Gastrocnemius medialis (tissue), 4 donors: ENCODE data around the gene CD82. TPM values are rescaled to one million over a fixed set of nuclear protein-coding genes. Genes with fewer than 3 reads are reported as not detected.

Source experiments
- ATAC-seq, 2 donors: fragments of 150-250 bp; one replicate each; pipeline ENCODE4 v1.9.1; 2016
- DNase-seq, 2 donors: peaks; one replicate each; pipeline ENCODE4 v3.0.0-alpha.2; 2019
- H3K27ac ChIP-seq, 4 donors: fragments of 200-600 bp; sonication (generic); 1 replicate in 1 of 4; 2 replicates in 3 of 4; pipeline ENCODE4 v1.5.1; 2016 to 2018; ENCODE audit warnings: mild to moderate bottlenecking in 2 of 4, moderate library complexity in 1 of 4
- H3K27me3 ChIP-seq, 3 donors: fragments of 200-600 bp; sonication (generic) in 2 of 3; 1 replicate in 1 of 3; 2 replicates in 2 of 3; pipeline versions ENCODE4 v1.5.1 to v1.6.0; 2016 to 2019; ENCODE audit warnings: mild to moderate bottlenecking in 1 of 3, moderate library complexity in 1 of 3
- H3K36me3 ChIP-seq, 2 donors: fragments of 200-600 bp; sonication (generic) in 1 of 2; one replicate each; pipeline ENCODE4 v1.5.1; 2017 to 2018
- H3K4me1 ChIP-seq, 2 donors: fragments of 200-600 bp; sonication (generic) in 1 of 2; one replicate each; pipeline ENCODE4 v1.5.1; 2016 to 2017; ENCODE audit warnings: mild to moderate bottlenecking in 2 of 2
- H3K4me3 ChIP-seq, 4 donors: fragments of 200-600 bp; sonication (generic) in 3 of 4; 1 replicate in 1 of 4; 2 replicates in 3 of 4; pipeline ENCODE4 v1.5.1; 2016 to 2019; ENCODE audit warnings: mild to moderate bottlenecking in 2 of 4
- H3K9me3 ChIP-seq, 3 donors: fragments of 200-600 bp; sonication (generic) in 2 of 3; 1 replicate in 1 of 3; 2 replicates in 2 of 3; pipeline ENCODE4 v1.5.1; 2016 to 2019
- POLR2A ChIP-seq, 2 donors: fragments of 450-650 bp; IDR thresholded peaks; one replicate each; pipeline ENCODE4 v1.6.1; 2017; ENCODE audit warnings: antibody characterized with exemption in 2 of 2, mild to moderate bottlenecking in 2 of 2, moderate library complexity in 2 of 2
- in situ Hi-C, 4 donors: fragments of 200-750 bp; cut with MboI; loops; one replicate each; pipeline versions ENCODE4 v1.15.0 to v1.8.0; 2017; ENCODE audit warnings: low sequenced_read_pairs in 4 of 4
- intact Hi-C: fragments of 100-400 bp; cut with DNase I; formaldehyde crosslinking; loops from one replicate; pipeline ENCODE4 v1.15.1; 2023; ENCODE audit warnings: low total_unique reads
- total RNA-seq, 4 donors: library from RNA; depleted of rRNA; stranded (reverse); fragments of >200 nt; gene quantifications; one replicate each; pipeline versions ENCODE4 v1.1.0 to v1.2.3, GENCODE V29; 2016
- TF ChIP-seq, protein P1 (sequence below), 5 experiments: fragments of 450-650 bp in 3 of 5; fragments of 200-600 bp in 2 of 5; sonication (generic) in 2 of 5; IDR thresholded peaks in 4 of 5; conservative IDR thresholded peaks in 1 of 5; 1 replicate in 4 of 5; 2 replicates in 1 of 5; pipeline ENCODE4 v1.5.1; 2016 to 2019; ENCODE audit warnings: antibody characterized with exemption in 5 of 5, mild to moderate bottlenecking in 3 of 5, moderate library complexity in 3 of 5

Gene CD82
- total RNA-seq, 4 donors from 2014 or later, result 4.5 to 17.5 (median 13.5) TPM

DNA sequence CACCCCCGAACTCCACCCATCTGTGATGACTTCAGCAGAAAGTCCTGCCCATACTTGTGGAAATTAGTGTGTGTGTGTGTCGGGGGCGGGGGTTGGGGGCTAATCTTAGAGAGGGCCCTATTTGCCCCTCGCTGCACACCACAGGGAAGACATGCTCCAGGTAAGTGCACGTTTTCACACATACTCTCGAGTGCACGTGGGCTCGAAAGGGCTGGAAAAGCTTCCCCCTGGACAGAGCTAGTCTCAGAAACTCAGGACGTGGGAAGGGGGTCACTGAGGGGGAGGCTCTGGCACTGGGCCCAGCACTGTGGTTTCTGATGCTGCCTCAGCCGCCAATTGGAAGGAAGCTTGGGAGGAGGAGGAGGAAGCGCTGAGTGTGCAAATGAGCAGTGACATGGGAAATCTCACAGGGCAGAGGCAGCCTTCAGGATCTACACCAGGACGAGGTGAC, 40.7 kb upstream of the CD82 start:
- no peak overlapping the region for H3K27ac ChIP-seq
- in situ Hi-C loops, result no loop called here
- TF ChIP-seq, protein P1, sequence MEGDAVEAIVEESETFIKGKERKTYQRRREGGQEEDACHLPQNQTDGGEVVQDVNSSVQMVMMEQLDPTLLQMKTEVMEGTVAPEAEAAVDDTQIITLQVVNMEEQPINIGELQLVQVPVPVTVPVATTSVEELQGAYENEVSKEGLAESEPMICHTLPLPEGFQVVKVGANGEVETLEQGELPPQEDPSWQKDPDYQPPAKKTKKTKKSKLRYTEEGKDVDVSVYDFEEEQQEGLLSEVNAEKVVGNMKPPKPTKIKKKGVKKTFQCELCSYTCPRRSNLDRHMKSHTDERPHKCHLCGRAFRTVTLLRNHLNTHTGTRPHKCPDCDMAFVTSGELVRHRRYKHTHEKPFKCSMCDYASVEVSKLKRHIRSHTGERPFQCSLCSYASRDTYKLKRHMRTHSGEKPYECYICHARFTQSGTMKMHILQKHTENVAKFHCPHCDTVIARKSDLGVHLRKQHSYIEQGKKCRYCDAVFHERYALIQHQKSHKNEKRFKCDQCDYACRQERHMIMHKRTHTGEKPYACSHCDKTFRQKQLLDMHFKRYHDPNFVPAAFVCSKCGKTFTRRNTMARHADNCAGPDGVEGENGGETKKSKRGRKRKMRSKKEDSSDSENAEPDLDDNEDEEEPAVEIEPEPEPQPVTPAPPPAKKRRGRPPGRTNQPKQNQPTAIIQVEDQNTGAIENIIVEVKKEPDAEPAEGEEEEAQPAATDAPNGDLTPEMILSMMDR (IDR thresholded peaks at IDR 0.05 in 4 of 5, conservative IDR thresholded peaks at IDR 0.05 in 1 of 5), result no peak
- TF ChIP-seq POLR2A (IDR thresholded peaks at IDR 0.05), result no peak
- no peaks in the 10 kb centered on the region for H3K27me3 ChIP-seq
- no peaks in the 10 kb centered on the region for H3K9me3 ChIP-seq
- DNase-seq (no peak), ATAC-seq (no peak)
- H3K4me3 ChIP-seq, result no peak overlapping the region
- intact Hi-C loops, result no loop called here
- H3K4me1 ChIP-seq, result no peaks in the 10 kb centered on the region
- no peaks in the 10 kb centered on the region for H3K36me3 ChIP-seq

DNA sequence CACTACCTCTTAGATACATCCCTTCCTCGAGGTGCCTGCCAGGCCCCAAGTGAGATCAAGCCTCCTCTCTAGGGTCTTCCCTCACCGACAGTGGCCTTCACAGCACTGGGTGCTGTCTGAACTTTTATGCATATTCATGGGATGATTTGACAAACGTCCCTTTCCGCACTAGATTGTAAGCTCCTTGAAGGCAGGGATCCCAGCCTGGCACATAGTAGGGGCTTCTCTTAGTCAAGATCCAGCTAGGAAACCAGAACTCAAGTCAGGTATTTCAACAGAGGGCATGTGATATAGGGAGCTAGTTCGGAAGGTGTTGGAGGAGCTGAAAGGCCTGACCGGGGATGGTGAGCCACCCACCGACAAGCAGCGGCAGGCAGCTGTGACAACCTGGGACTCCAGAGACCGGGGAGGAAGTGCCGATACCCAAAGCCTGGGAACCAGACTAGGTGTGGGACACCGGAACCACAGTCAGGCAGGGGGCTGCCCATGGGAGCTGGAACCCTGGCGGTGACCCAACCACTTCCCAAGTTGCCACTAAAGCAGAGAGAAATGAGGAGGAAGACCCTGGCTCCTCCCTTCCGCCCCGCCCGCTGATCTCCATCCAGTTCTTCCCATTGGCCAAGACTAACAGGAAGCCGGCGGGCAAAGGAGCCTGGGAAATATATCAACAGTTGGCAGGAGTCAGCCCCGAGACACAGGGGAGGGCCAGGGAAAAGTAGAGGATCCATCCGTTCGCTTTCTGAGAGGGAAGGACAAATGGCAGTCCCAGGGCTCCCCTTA, 39.8 kb upstream of the CD82 start:
- in situ Hi-C loops, result no loop called here
- Histone ChIP-seq H3K4me3 (no peak overlapping the region), H3K27ac (no peak overlapping the region), H3K36me3 (no peaks in the 10 kb centered on the region), H3K4me1 (no peaks in the 10 kb centered on the region), H3K27me3 (no peaks in the 10 kb centered on the region), H3K9me3 (no peaks in the 10 kb centered on the region)
- TF ChIP-seq POLR2A (IDR thresholded peaks at IDR 0.05), result no peak
- TF ChIP-seq, protein P1 (IDR thresholded peaks at IDR 0.05 in 4 of 5, conservative IDR thresholded peaks at IDR 0.05 in 1 of 5), result no peak
- DNase-seq (no peak), ATAC-seq (no peak)
- intact Hi-C loops, result no loop called here

DNA sequence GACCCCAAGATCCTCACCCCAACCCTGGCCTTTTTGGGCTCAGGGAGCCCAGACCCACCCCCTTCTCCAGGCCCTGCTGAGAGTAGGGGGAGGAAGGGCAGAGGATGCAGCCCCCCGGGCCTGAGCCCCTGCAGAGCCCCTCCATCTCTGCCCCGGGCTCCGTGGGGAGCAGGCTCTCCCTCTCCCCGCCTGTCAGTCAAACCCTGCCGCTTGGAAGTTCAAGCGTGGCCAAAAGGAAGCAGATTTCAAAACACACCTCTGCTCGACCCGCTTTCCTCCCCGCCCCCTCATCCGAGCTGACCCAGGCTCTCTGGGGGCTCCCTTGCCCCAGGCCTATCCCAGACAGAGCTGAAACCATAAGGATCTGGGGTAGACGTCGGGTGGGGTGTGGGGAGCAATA, 39.0 kb upstream of the CD82 start:
- intact Hi-C loops, result no loop called here

DNA sequence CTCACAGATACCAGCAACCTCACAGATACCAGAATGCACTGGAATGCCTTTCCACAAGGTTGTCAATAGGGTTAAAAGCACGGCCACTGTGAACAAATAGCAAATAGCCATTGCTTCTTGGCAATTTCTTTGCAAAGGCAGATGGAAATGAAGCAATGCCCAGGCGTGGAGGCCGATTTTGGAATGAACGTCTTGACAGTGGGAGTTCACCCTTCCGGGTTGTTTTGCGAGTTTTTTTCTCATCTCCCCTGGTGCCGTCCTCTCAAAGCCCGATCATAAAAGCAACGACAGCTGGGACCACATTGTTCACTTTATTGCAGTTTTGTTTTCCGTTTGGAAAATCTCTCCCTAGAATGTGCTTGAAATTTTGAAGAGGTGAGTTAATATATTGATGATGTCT, 38.0 kb upstream of the CD82 start:
- H3K9me3 ChIP-seq, result no peaks in the 10 kb centered on the region
- H3K27ac ChIP-seq, result no peak overlapping the region
- no peaks in the 10 kb centered on the region for H3K36me3 ChIP-seq
- ATAC-seq (no peak), DNase-seq (no peak)
- in situ Hi-C loops (no loop called here), intact Hi-C loops (no loop called here)
- no peaks in the 10 kb centered on the region for H3K4me1 ChIP-seq
- no peak for TF ChIP-seq POLR2A (IDR thresholded peaks at IDR 0.05)
- TF ChIP-seq, protein P1 (IDR thresholded peaks at IDR 0.05 in 4 of 5, conservative IDR thresholded peaks at IDR 0.05 in 1 of 5), result no peak
- H3K4me3 ChIP-seq, result no peak overlapping the region
- no peaks in the 10 kb centered on the region for H3K27me3 ChIP-seq

More for the DNA sequence above, 39.0 kb upstream of the CD82 start:
- no peaks in the 10 kb centered on the region for H3K27me3 ChIP-seq
- ATAC-seq (no peak), DNase-seq (no peak)
- H3K9me3 ChIP-seq, result no peaks in the 10 kb centered on the region
- TF ChIP-seq POLR2A (IDR thresholded peaks at IDR 0.05), result no peak
- TF ChIP-seq, protein P1 (IDR thresholded peaks at IDR 0.05 in 4 of 5, conservative IDR thresholded peaks at IDR 0.05 in 1 of 5), result no peak
- H3K27ac ChIP-seq, result no peak overlapping the region
- no peaks in the 10 kb centered on the region for H3K36me3 ChIP-seq
- H3K4me3 ChIP-seq, result no peak overlapping the region
- no peaks in the 10 kb centered on the region for H3K4me1 ChIP-seq
- in situ Hi-C loops, result no loop called here
